ENCODE measurements around the gene CFDP1.
A peak's percentile ranks its signal among the peaks of the same experiment; 100 is the strongest.

Gene CFDP1

DNA sequence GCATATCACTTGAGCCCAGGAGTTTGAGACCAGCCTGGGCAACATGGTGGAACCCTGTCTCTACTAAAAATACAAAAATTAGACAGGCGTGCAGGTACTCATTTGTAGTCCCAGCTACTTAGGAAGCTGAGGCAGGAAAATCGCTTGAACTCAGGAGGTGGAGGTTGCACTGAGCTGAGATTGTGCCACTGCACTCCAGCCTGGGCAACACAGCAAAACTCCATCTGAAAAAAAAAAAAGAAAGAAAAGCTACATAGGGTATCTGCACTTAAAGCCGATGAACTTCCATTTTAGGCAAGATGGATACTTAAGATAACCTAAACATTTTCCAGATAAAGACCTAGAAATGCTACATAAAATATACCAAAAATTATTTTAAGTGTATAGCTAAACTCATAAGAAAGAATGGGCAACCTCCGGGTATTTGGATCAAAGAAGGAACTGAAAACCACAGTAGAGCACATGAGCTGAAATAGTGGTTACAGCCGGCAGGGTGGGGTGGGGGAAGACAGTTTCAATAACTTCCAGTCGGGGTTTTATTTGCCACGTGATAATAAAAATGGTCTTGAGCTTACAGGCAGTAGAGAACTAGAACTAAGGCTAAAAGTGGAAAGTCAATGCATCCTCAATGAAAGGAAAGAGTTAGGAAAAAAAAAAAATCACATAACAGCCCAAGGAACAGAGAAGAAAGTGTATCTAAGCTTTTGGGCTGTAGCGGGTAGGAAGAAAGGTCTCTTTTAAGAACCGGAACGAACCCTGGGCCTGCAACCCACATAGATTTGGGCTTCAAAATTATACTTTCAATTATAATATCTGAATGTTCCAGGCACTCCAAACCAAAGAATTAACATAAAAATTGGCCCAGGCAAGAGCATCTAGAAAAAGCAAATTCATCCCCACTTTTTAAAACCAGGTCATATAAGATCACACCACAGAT, 53.1 kb downstream of the CFDP1 start:
- Histone ChIP-seq H2AFZ (ENCODE audit: low read length) (no peak overlapping the region), H3K9me3 (replicated peaks in 1 of 2; ENCODE audit: control insufficient read depth in 2 of 2, insufficient read depth in 1 of 2, low read depth in 1 of 2, low read length in 2 of 2) (no peaks in the 10 kb centered on the region), H2BK15ac (ENCODE audit: low read length) (no peak overlapping the region), H4K8ac (ENCODE audit: low read depth, low read length) (no peak overlapping the region), H2BK120ac (ENCODE audit: low read depth, low read length) (no peak overlapping the region), H4K91ac (ENCODE audit: low read depth, low read length, poor library complexity) (no peak overlapping the region), H2AK5ac (ENCODE audit: low read depth, low read length) (no peak overlapping the region), H3K79me1 (ENCODE audit: low read depth, low read length) (no peaks in the 10 kb centered on the region), H3K23ac (ENCODE audit: low read depth, low read length, poor library complexity) (no peak overlapping the region), H2BK5ac (ENCODE audit: low read length) (no peak overlapping the region), H3K18ac (ENCODE audit: low read length) (no peak overlapping the region), H3K9ac (ENCODE audit: low read depth, low read length, poor library complexity) (no peak overlapping the region), H3K14ac (ENCODE audit: low read length) (no peak overlapping the region), H2BK12ac (ENCODE audit: low read length) (no peak overlapping the region), H3K4me1 (ENCODE audit: control insufficient read depth in 2 of 2, insufficient read depth in 1 of 2, low read depth in 1 of 2, low read length in 2 of 2) (peaks cover 12 to 51% of the 10 kb centered on the region in 2 donors), H3K27ac (replicated peaks; ENCODE audit: low read length) (no peak overlapping the region), H3K36me3 (replicated peaks in 1 of 2; ENCODE audit: control insufficient read depth in 2 of 2, insufficient read depth in 2 of 2, low read length in 2 of 2) (peaks cover 0 to 6% of the 10 kb centered on the region in 2 donors), H3K4me2 (ENCODE audit: insufficient read depth, low read length, poor library complexity, severe bottlenecking) (no peak overlapping the region), H3K4ac (ENCODE audit: low read length) (no peak overlapping the region), H3K4me3 (ENCODE audit: low read length in 2 of 2) (no peak overlapping the region), H3K27me3 (ENCODE audit: control insufficient read depth in 3 of 3, insufficient read depth in 3 of 3, low read depth in 1 of 3, low read length in 3 of 3) (no peaks in the 10 kb centered on the region)
- no peak for DNase-seq (ENCODE audit: low spot score)
- WGBS, 2 donors (ENCODE audit: extremely low coverage in 2 of 2, insufficient read length in 2 of 2, insufficient replicate concordance in 1 of 2) = no CpG with 5 or more reads among the region's 10 CpGs

DNA sequence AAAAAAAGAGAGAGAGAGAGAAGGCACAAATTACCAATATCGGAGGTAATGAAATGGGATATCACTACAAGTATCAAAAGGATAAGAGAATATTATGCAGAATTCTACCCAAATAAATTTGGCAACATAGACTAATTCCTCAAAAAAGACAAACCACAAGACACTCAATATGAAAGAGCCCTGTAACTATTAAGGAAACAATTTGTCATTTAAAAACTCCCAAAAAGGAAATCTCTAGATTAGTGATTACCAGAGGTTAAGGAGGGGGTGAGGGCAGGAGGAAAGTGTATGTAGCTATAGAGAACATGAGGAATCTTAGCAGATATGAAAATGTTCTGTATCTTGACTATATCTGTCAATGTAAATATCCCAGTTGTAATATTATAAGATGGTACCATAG, 54.0 kb downstream of the CFDP1 start:
- Histone ChIP-seq H3K4me3 (ENCODE audit: low read length in 2 of 2) (no peak overlapping the region), H2BK15ac (ENCODE audit: low read length) (no peak overlapping the region), H4K8ac (ENCODE audit: low read depth, low read length) (no peak overlapping the region), H3K14ac (ENCODE audit: low read length) (no peak overlapping the region), H2BK12ac (ENCODE audit: low read length) (no peak overlapping the region), H3K9ac (ENCODE audit: low read depth, low read length, poor library complexity) (no peak overlapping the region), H3K36me3 (replicated peaks in 1 of 2; ENCODE audit: control insufficient read depth in 2 of 2, insufficient read depth in 2 of 2, low read length in 2 of 2) (peaks cover 0 to 7% of the 10 kb centered on the region in 2 donors), H3K9me3 (replicated peaks in 1 of 2; ENCODE audit: control insufficient read depth in 2 of 2, insufficient read depth in 1 of 2, low read depth in 1 of 2, low read length in 2 of 2) (no peaks in the 10 kb centered on the region), H3K27me3 (ENCODE audit: control insufficient read depth in 3 of 3, insufficient read depth in 3 of 3, low read depth in 1 of 3, low read length in 3 of 3) (no peaks in the 10 kb centered on the region), H2BK5ac (ENCODE audit: low read length) (no peak overlapping the region), H4K91ac (ENCODE audit: low read depth, low read length, poor library complexity) (no peak overlapping the region), H2AFZ (ENCODE audit: low read length) (no peak overlapping the region), H3K27ac (replicated peaks; ENCODE audit: low read length) (no peak overlapping the region), H3K4ac (ENCODE audit: low read length) (no peak overlapping the region), H3K4me1 (ENCODE audit: control insufficient read depth in 2 of 2, insufficient read depth in 1 of 2, low read depth in 1 of 2, low read length in 2 of 2) (peaks cover 12 to 49% of the 10 kb centered on the region in 2 donors), H2BK120ac (ENCODE audit: low read depth, low read length) (no peak overlapping the region), H3K79me1 (ENCODE audit: low read depth, low read length) (no peaks in the 10 kb centered on the region), H3K4me2 (ENCODE audit: insufficient read depth, low read length, poor library complexity, severe bottlenecking) (no peak overlapping the region), H3K23ac (ENCODE audit: low read depth, low read length, poor library complexity) (no peak overlapping the region), H3K18ac (ENCODE audit: low read length) (no peak overlapping the region), H2AK5ac (ENCODE audit: low read depth, low read length) (no peak overlapping the region)
- no peak for DNase-seq (ENCODE audit: low spot score)
- no CpG with 5 or more reads among the region's 1 CpG for WGBS, 2 donors (ENCODE audit: extremely low coverage in 2 of 2, insufficient read length in 2 of 2, insufficient replicate concordance in 1 of 2)

- Histone ChIP-seq H3K4me3 (ENCODE audit: low read length in 2 of 2) (no peak overlapping the region), H4K8ac (ENCODE audit: low read depth, low read length) (no peak overlapping the region), H3K27me3 (ENCODE audit: control insufficient read depth in 3 of 3, insufficient read depth in 3 of 3, low read depth in 1 of 3, low read length in 3 of 3) (no peaks in the 10 kb centered on the region), H3K4me1 (ENCODE audit: control insufficient read depth in 2 of 2, insufficient read depth in 1 of 2, low read depth in 1 of 2, low read length in 2 of 2) (peaks cover 12 to 49% of the 10 kb centered on the region in 2 donors), H3K18ac (ENCODE audit: low read length) (no peak overlapping the region), H2AK5ac (ENCODE audit: low read depth, low read length) (no peak overlapping the region), H3K14ac (ENCODE audit: low read length) (no peak overlapping the region), H2BK120ac (ENCODE audit: low read depth, low read length) (no peak overlapping the region), H3K9ac (ENCODE audit: low read depth, low read length, poor library complexity) (no peak overlapping the region), H3K9me3 (replicated peaks in 1 of 2; ENCODE audit: control insufficient read depth in 2 of 2, insufficient read depth in 1 of 2, low read depth in 1 of 2, low read length in 2 of 2) (no peaks in the 10 kb centered on the region), H2BK15ac (ENCODE audit: low read length) (no peak overlapping the region), H3K36me3 (replicated peaks in 1 of 2; ENCODE audit: control insufficient read depth in 2 of 2, insufficient read depth in 2 of 2, low read length in 2 of 2) (peaks cover 0 to 14% of the 10 kb centered on the region in 2 donors), H3K4me2 (ENCODE audit: insufficient read depth, low read length, poor library complexity, severe bottlenecking) (no peak overlapping the region), H2AFZ (ENCODE audit: low read length) (no peak overlapping the region), H2BK5ac (ENCODE audit: low read length) (no peak overlapping the region), H3K27ac (replicated peaks; ENCODE audit: low read length) (no peak overlapping the region), H3K79me1 (ENCODE audit: low read depth, low read length) (no peaks in the 10 kb centered on the region), H4K91ac (ENCODE audit: low read depth, low read length, poor library complexity) (no peak overlapping the region), H3K23ac (ENCODE audit: low read depth, low read length, poor library complexity) (no peak overlapping the region), H2BK12ac (ENCODE audit: low read length) (no peak overlapping the region), H3K4ac (ENCODE audit: low read length) (no peak overlapping the region)
- no peak for DNase-seq (ENCODE audit: low spot score)
- no CpG with 5 or more reads among the region's 2 CpGs for WGBS, 2 donors (ENCODE audit: extremely low coverage in 2 of 2, insufficient read length in 2 of 2, insufficient replicate concordance in 1 of 2)
Observed at GRCh38 chr16:75378616-75379015, 54.7 kb downstream of the CFDP1 start.

GRCh38 chr16:75377729-75378386, 55.4 kb downstream of the CFDP1 start:
- Histone ChIP-seq H3K27ac (replicated peaks; ENCODE audit: low read length) (no peak overlapping the region), H2BK15ac (ENCODE audit: low read length) (no peak overlapping the region), H3K36me3 (replicated peaks in 1 of 2; ENCODE audit: control insufficient read depth in 2 of 2, insufficient read depth in 2 of 2, low read length in 2 of 2) (peaks cover 0 to 16% of the 10 kb centered on the region in 2 donors), H2BK120ac (ENCODE audit: low read depth, low read length) (no peak overlapping the region), H2AFZ (ENCODE audit: low read length) (no peak overlapping the region), H3K18ac (ENCODE audit: low read length) (no peak overlapping the region), H3K9ac (ENCODE audit: low read depth, low read length, poor library complexity) (no peak overlapping the region), H3K4ac (ENCODE audit: low read length) (no peak overlapping the region), H4K8ac (ENCODE audit: low read depth, low read length) (no peak overlapping the region), H3K23ac (ENCODE audit: low read depth, low read length, poor library complexity) (no peak overlapping the region), H2BK12ac (ENCODE audit: low read length) (no peak overlapping the region), H3K9me3 (replicated peaks in 1 of 2; ENCODE audit: control insufficient read depth in 2 of 2, insufficient read depth in 1 of 2, low read depth in 1 of 2, low read length in 2 of 2) (no peaks in the 10 kb centered on the region), H3K4me1 (ENCODE audit: control insufficient read depth in 2 of 2, insufficient read depth in 1 of 2, low read depth in 1 of 2, low read length in 2 of 2) (peaks cover 12 to 45% of the 10 kb centered on the region in 2 donors), H3K4me3 (ENCODE audit: low read length in 2 of 2) (no peak overlapping the region), H2BK5ac (ENCODE audit: low read length) (no peak overlapping the region), H3K79me1 (ENCODE audit: low read depth, low read length) (no peaks in the 10 kb centered on the region), H2AK5ac (ENCODE audit: low read depth, low read length) (no peak overlapping the region), H3K27me3 (ENCODE audit: control insufficient read depth in 3 of 3, insufficient read depth in 3 of 3, low read depth in 1 of 3, low read length in 3 of 3) (no peaks in the 10 kb centered on the region), H4K91ac (ENCODE audit: low read depth, low read length, poor library complexity) (no peak overlapping the region), H3K4me2 (ENCODE audit: insufficient read depth, low read length, poor library complexity, severe bottlenecking) (peak overlapping the region; percentile 24), H3K14ac (ENCODE audit: low read length) (no peak overlapping the region)
- DNase-seq (ENCODE audit: low spot score) = peak; percentile 74
- WGBS, 2 donors (ENCODE audit: extremely low coverage in 2 of 2, insufficient read length in 2 of 2, insufficient replicate concordance in 1 of 2) = no CpG with 5 or more reads among the region's 6 CpGs

Measured in neuronal stem cell (in vitro differentiated cells).